ENCODE data around the gene C17orf67.

C17orf67 gene

DNA sequence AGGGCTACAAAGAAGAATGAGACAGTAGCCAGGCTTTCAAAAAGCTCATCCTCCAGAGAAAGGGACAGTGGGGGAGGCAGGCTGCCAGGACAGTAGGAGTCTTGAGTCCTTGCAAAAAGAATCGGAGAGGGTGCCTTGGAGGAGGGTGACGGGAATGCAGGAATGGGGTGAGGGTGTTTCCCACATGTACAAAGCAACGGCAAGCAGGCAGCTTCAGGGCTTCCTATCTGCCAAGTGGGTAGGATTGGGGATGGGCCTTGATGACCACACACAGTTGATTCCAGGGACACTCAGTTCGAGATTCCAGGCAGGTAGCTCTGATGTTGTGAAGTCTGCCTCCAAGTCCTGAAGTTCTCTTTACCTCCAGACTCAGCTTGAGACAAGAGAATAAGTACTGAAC is 54.4 kb downstream of the C17orf67 start:
- ChIA-PET CTCF (interaction anchor here (0.6 to 1.9 kb wide), 8 partner anchors 8 to 338 kb away, joined by 3 to 11 read pairs (median 4); no protein-coding TSS in a partner anchor), POLR2A (interaction anchor here (1.2 kb wide), 1 partner anchor 12 kb away, joined by 3 read pairs; no protein-coding TSS in a partner anchor)
- no peak for TF ChIP-seq LEF1 (IDR thresholded peaks at IDR 0.05; ENCODE audit: borderline replicate concordance)
- TF ChIP-seq FOXM1 (IDR thresholded peaks at IDR 0.05; ENCODE audit: borderline replicate concordance), result no peak
- no peak for TF ChIP-seq FOXA1 (IDR thresholded peaks at IDR 0.05)
- TF ChIP-seq L3MBTL2 (conservative IDR thresholded peaks at IDR 0.05), result no peak
- no peak for TF ChIP-seq TARDBP (IDR thresholded peaks at IDR 0.05)
- TF ChIP-seq HDGF (IDR thresholded peaks at IDR 0.05; ENCODE audit: borderline replicate concordance), result no peak
- TF ChIP-seq FOXK2 (IDR thresholded peaks at IDR 0.05), result no peak
- TF ChIP-seq ARNT (IDR thresholded peaks at IDR 0.05), result no peak
- TF ChIP-seq SUZ12 (IDR thresholded peaks at IDR 0.05), result no peak
- no peak for DNase-seq (ENCODE audit: extremely low spot score)

DNA sequence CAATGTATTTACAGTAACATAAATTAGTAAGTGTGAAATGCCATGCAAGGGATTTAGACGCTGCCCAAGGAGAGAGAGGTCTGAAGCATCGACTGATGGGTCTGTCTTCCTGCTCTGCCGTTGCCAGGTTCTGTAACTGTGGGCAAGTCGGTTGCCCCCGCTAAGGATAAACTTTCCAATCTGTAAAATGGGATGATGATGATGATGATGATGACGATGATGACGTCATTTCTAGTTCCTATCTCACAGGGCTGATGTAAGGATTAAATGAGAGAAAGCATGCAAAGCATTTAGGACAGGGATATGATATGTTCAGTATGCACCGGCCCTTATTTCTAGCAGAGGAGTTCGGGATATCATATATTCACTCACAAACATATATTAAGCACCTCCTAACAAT is 54.8 kb downstream of the C17orf67 start:
- no peak for TF ChIP-seq ARNT (IDR thresholded peaks at IDR 0.05)
- TF ChIP-seq ZNF384 (IDR thresholded peaks at IDR 0.05), result no peak
- no peak for TF ChIP-seq FOXA1 (IDR thresholded peaks at IDR 0.05)
- no peak for TF ChIP-seq L3MBTL2 (conservative IDR thresholded peaks at IDR 0.05)
- no peak for TF ChIP-seq ELF4 (IDR thresholded peaks at IDR 0.05)
- TF ChIP-seq FOXK2 (IDR thresholded peaks at IDR 0.05), result no peak
- no peak for TF ChIP-seq SUZ12 (IDR thresholded peaks at IDR 0.05)
- TF ChIP-seq NFRKB (IDR thresholded peaks at IDR 0.05), result no peak
- no peak for TF ChIP-seq SP1 (IDR thresholded peaks at IDR 0.05)
- TF ChIP-seq HDGF (IDR thresholded peaks at IDR 0.05; ENCODE audit: borderline replicate concordance), result no peak
- CTCF ChIA-PET, result interaction anchor here (1.7 kb wide), 1 partner anchor 279 kb away, joined by 5 read pairs; no protein-coding TSS in a partner anchor
- POLR2A ChIA-PET, result no interaction called here
- no peak for DNase-seq (ENCODE audit: extremely low spot score)

DNA sequence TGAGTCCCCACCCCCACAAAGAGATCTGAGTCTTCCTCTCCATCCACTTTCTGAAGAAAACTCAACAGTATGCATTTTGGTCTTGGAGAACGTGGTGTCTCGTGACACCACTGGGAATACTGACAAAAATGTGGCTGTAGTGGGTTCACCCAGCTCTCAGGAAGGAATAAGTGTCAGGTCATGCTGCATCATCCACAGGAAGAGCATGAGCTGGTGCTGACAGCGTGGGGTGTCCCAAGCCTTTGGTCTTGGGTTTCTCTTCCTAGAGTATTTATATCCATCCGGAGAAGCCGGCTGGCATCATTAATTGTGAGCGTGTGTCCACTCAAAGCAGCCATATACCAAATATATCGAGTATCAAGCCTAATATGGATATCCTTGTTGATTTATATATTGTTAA is 55.9 kb downstream of the C17orf67 start:
- ChIA-PET CTCF (no interaction called here), POLR2A (no interaction called here)
- no peak for DNase-seq (ENCODE audit: extremely low spot score)
- TF ChIP-seq FOXK2 (IDR thresholded peaks at IDR 0.05), result no peak
- TF ChIP-seq L3MBTL2 (conservative IDR thresholded peaks at IDR 0.05), result no peak
- no peak for TF ChIP-seq ZNF384 (IDR thresholded peaks at IDR 0.05)
- TF ChIP-seq BHLHE40 (IDR thresholded peaks at IDR 0.05; ENCODE audit: borderline replicate concordance), result no peak
- TF ChIP-seq, protein P1, sequence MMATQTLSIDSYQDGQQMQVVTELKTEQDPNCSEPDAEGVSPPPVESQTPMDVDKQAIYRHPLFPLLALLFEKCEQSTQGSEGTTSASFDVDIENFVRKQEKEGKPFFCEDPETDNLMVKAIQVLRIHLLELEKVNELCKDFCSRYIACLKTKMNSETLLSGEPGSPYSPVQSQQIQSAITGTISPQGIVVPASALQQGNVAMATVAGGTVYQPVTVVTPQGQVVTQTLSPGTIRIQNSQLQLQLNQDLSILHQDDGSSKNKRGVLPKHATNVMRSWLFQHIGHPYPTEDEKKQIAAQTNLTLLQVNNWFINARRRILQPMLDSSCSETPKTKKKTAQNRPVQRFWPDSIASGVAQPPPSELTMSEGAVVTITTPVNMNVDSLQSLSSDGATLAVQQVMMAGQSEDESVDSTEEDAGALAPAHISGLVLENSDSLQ (IDR thresholded peaks at IDR 0.05), result no peak
- no peak for TF ChIP-seq CTBP1 (IDR thresholded peaks at IDR 0.05; ENCODE audit: borderline replicate concordance)
- TF ChIP-seq SP1 (IDR thresholded peaks at IDR 0.05), result no peak
- TF ChIP-seq HDGF (IDR thresholded peaks at IDR 0.05; ENCODE audit: borderline replicate concordance), result no peak
- no peak for TF ChIP-seq ELF4 (IDR thresholded peaks at IDR 0.05)
- no peak for TF ChIP-seq FOXM1 (IDR thresholded peaks at IDR 0.05; ENCODE audit: borderline replicate concordance)
- no peak for TF ChIP-seq LEF1 (IDR thresholded peaks at IDR 0.05; ENCODE audit: borderline replicate concordance)
- no peak for TF ChIP-seq SUZ12 (IDR thresholded peaks at IDR 0.05)

- CTCF ChIA-PET, result no interaction called here
- TF ChIP-seq, protein P1 (IDR thresholded peaks at IDR 0.05), result no peak
- TF ChIP-seq L3MBTL2 (conservative IDR thresholded peaks at IDR 0.05) (no peak), ARNT (IDR thresholded peaks at IDR 0.05) (no peak), CTBP1 (IDR thresholded peaks at IDR 0.05; ENCODE audit: borderline replicate concordance) (no peak), SUZ12 (IDR thresholded peaks at IDR 0.05) (no peak), LEF1 (IDR thresholded peaks at IDR 0.05; ENCODE audit: borderline replicate concordance) (no peak), HDGF (IDR thresholded peaks at IDR 0.05; ENCODE audit: borderline replicate concordance) (no peak), SP1 (IDR thresholded peaks at IDR 0.05) (no peak)
- DNase-seq (ENCODE audit: extremely low spot score), result no peak
- POLR2A ChIA-PET, result no interaction called here
Measured at GRCh38 chr17:56774650-56775049, 59.1 kb downstream of the C17orf67 start.

DNA sequence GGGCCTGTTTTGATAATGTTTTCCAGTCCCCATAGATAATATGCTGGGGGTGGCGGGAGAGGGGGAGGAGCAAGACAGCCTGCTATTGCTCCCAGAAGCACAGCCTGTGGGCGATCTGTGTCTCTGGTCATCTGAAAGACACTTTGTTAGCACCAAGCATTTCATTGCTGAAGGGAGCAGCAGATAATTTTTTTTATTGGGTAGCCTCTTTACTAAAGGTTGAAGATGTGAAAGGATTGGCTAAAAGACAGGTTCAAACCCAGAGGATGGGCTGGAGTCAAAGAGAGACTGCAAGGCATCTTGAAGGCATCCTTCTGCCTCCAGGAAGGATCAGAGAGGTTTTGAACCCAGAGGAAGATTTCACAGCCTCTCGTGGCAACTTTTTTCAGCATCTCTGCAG is 60.6 kb downstream of the C17orf67 start:
- no peak for DNase-seq (ENCODE audit: extremely low spot score)
- no peak for TF ChIP-seq L3MBTL2 (conservative IDR thresholded peaks at IDR 0.05)
- TF ChIP-seq BHLHE40 (IDR thresholded peaks at IDR 0.05; ENCODE audit: borderline replicate concordance), result no peak
- TF ChIP-seq FOXM1 (IDR thresholded peaks at IDR 0.05; ENCODE audit: borderline replicate concordance), result no peak
- no peak for TF ChIP-seq SP1 (IDR thresholded peaks at IDR 0.05)
- no peak for TF ChIP-seq ARNT (IDR thresholded peaks at IDR 0.05)
- TF ChIP-seq TARDBP (IDR thresholded peaks at IDR 0.05), result no peak
- no peak for TF ChIP-seq FOXK2 (IDR thresholded peaks at IDR 0.05)
- TF ChIP-seq LEF1 (IDR thresholded peaks at IDR 0.05; ENCODE audit: borderline replicate concordance), result no peak
- no peak for TF ChIP-seq SUZ12 (IDR thresholded peaks at IDR 0.05)
- TF ChIP-seq, protein P1 (IDR thresholded peaks at IDR 0.05), result no peak
- TF ChIP-seq ZNF384 (IDR thresholded peaks at IDR 0.05), result no peak
- POLR2A ChIA-PET, result no interaction called here
- CTCF ChIA-PET, result no interaction called here

- ChIA-PET CTCF (interaction anchor here (2.1 kb wide), 1 partner anchor 8 kb away, joined by 6 read pairs; no protein-coding TSS in a partner anchor), POLR2A (no interaction called here)
- no peak for TF ChIP-seq NFRKB (IDR thresholded peaks at IDR 0.05)
- no peak for TF ChIP-seq ELF4 (IDR thresholded peaks at IDR 0.05)
- TF ChIP-seq ARNT (IDR thresholded peaks at IDR 0.05), result no peak
- TF ChIP-seq FOXA1 (IDR thresholded peaks at IDR 0.05), result no peak
- TF ChIP-seq SP1 (IDR thresholded peaks at IDR 0.05), result no peak
- TF ChIP-seq LEF1 (IDR thresholded peaks at IDR 0.05; ENCODE audit: borderline replicate concordance), result no peak
- no peak for TF ChIP-seq BHLHE40 (IDR thresholded peaks at IDR 0.05; ENCODE audit: borderline replicate concordance)
- TF ChIP-seq, protein P1 (IDR thresholded peaks at IDR 0.05), result no peak
- TF ChIP-seq CTBP1 (IDR thresholded peaks at IDR 0.05; ENCODE audit: borderline replicate concordance), result no peak
- no peak for TF ChIP-seq FOXM1 (IDR thresholded peaks at IDR 0.05; ENCODE audit: borderline replicate concordance)
- TF ChIP-seq HDGF (IDR thresholded peaks at IDR 0.05; ENCODE audit: borderline replicate concordance), result no peak
- no peak for TF ChIP-seq SUZ12 (IDR thresholded peaks at IDR 0.05)
- TF ChIP-seq ZNF384 (IDR thresholded peaks at IDR 0.05), result no peak
- no peak for TF ChIP-seq FOXK2 (IDR thresholded peaks at IDR 0.05)
Measured at GRCh38 chr17:56772442-56772841, 61.3 kb downstream of the C17orf67 start.

More at GRCh38 chr17:56772442-56772841, 61.3 kb downstream of the C17orf67 start:
- no peak for DNase-seq (ENCODE audit: extremely low spot score)

Measured in HEK293T (cell line).